Stimulated activated CD4-positive, alpha-beta T cell treated with anti-CD3 and anti-CD28 coated beads, Interleukin-1b, Interleukin-23, amount 100 ng/mL, for 1 hour (primary cell): ENCODE data around the gene POP5.
"Not testable (repeated sequence)": the region's sequence is repeated elsewhere in the genome, so short reads cannot be mapped to it uniquely, and the experiment has no call there.

Source experiments
- DNase-seq, 2 donors: peaks; one replicate each; pipeline ENCODE4 v3.0.0-alpha.2; 2020; ENCODE audit warnings: low read depth in 2 of 2

Gene POP5, protein sequence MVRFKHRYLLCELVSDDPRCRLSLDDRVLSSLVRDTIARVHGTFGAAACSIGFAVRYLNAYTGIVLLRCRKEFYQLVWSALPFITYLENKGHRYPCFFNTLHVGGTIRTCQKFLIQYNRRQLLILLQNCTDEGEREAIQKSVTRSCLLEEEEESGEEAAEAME

GRCh38 chr12:120580787-120581723 is at the start of gene POP5:
Gene POP5 (minus strand): TSS chr12:120581402. CDS start chr12:120581362, 40 bp downstream.
- peak; percentile 78 to 81 for DNase-seq

DNA sequence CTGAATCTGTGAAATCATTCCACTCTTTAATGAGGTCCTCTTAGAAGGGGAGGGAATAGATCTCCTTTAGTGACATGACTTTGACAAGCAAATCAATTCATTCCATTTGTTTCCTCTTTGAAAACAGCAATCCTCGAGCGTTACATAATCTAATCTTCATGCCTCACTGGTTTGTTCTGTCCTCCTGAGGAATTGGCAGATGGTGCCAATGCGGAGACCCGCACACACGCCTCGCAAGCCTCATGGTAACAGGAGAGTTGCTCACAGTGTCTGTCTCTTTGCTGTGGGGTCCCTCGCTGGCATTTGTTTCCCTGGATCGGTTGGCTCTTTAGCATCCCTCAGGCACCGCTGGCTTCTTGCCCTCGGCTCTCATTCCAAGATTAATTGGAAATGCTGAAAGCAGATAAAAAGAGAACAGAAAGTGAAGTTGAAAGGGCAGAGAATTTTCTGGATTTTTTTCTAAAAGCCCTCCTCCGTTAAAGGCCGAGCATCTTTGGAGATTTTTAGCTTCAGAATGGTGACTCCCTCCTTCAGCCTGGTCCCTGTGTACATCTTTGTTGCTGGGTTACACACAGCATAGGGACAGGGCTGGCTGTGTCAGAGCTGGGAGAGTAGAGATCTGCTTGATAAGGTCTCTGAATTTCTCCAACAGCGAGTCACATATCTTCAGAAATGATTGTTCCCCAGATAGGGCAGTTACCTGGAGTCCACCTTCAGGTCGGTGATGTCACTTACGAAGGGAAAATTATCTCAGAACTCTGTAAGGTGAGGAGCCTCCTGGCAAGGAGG is 49.1 kb upstream of the POP5 start:
- no peak for DNase-seq

DNA sequence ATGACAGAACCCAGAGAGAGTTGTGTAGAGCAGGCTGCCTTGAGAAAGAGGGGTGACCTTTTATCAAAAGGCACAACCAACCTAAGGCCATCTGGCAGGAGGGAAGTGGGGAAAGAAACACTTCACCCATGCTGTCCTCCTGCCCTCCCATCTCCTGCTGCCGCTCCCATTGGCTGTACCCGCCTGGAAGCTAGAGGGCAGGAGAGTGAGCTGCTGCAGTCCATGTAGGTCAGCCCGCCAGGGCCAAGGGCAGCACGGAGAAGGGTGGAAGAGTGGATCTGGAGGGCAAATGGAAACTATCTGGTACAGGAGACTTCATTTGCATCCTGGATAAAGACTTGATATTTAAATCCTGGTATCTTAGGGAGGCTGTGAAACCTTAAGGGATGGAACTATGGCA is 47.7 kb upstream of the POP5 start:
- no peak for DNase-seq

DNA sequence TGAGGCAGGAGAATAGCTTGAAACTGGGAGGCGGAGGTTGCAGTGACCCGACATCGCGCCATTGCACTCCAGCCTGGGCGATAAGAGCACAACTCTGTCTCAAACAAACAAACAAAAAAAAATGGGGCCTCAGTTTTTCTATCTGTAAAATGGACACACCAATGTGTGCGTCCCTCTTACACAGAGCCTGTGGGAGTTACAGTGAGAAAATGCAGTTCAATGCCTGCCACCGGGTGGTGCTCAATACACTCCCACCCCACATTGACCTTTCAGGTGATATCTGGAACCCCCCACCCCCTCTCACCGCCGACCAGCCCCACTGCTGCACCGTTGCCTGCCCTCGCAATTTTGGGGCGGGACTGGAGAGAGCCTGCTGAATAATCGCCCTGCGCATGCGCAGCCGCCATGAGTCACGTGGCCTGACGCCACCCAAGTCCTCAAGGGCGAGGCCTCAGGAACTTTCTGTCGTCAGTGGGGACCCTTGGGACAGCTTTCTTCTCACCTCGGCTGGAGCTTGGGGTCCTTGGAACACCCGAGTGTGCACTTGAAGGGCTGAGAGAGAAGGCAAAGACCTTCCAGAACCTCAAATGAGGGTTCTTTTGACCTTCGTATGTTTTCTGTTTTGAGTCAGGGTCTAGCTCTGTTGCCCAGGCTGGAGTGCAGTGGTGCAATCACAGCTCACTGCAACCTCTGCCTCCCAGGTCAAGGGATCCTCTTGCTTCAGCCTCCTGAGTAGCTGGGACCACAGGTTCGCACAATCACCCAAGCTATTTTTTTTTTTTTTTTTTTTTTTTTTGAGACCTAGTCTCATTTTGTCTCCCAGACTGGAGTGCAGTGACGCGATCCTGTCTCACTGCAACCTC is 44.6 kb upstream of the POP5 start:
- DNase-seq = no peak

- DNase-seq = no peak
Observed at GRCh38 chr12:120620624-120621023, 39.4 kb upstream of the POP5 start.

- no peak for DNase-seq
Observed at GRCh38 chr12:120618954-120619615, 37.9 kb upstream of the POP5 start.

GRCh38 chr12:120617767-120618166 is 36.6 kb upstream of the POP5 start:
- not testable (repeated sequence) for DNase-seq

DNA sequence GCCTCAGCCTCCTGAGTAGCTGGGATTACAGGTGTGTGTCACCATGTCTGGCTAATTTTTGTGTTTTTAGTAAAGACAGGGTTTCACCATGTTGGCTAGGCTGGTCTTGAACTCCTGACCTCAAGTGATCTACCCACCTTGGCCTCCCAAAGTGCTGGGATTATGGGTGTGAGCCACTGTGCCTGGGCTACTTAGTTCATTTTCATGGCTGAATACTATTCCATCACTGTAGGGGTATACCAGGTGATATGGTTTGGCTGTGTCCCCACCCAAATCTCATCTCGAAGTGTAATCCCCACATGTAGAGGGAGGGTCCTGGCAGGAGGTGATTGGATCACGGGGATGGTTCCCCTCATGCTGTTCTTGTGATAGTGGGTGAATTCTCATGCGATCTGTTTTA is 36.0 kb upstream of the POP5 start:
- DNase-seq = not testable (repeated sequence)

DNA sequence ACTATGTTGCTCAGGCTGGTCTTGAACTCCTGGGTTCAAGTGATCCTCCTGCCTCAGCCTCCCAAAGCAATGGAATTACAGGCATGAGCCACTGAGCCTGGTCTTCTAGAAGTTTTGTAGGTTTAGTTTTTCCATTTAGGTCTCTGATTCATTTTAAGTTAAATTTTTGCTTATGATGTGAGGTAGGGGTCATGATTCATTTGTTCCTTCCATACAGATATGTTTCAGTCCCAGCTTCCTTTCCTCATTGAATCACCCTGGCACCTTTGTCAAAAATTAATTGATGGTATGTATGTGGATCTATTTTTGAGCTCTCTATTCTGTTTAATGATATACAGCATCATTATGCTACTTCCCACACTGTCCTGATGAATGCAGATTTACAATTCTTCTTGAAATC is 33.6 kb upstream of the POP5 start:
- DNase-seq = no peak

- DNase-seq = not testable (repeated sequence)
Observed at GRCh38 chr12:120611534-120611933, 30.3 kb upstream of the POP5 start.

- no peak for DNase-seq
Observed at GRCh38 chr12:120610560-120610959, 29.4 kb upstream of the POP5 start.

- DNase-seq = not testable (repeated sequence)
Observed at GRCh38 chr12:120602416-120602815, 21.2 kb upstream of the POP5 start.

GRCh38 chr12:120599672-120600552 is 18.7 kb upstream of the POP5 start:
- DNase-seq = no peak

- no peak for DNase-seq
Observed at GRCh38 chr12:120598674-120599463, 17.7 kb upstream of the POP5 start.

DNA sequence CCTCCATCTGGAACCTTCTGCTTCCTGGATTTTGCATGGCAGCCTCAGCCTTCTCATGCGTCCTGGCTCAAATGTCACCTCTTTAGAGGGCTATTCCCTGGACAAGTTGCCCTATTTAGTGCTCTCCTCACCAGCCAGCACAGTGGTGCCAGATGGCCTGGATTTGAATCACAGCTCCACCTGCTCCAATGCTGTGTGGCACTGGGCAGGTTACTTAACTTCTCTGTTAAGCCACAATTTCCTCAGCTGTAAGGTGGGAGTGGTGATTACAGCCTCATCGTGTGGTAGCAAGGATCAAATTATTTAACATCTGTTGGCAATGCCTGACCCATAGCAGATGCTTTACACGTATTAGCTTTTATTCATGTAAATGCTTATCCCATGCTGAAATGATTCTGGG is 16.7 kb upstream of the POP5 start:
- DNase-seq = no peak

DNA sequence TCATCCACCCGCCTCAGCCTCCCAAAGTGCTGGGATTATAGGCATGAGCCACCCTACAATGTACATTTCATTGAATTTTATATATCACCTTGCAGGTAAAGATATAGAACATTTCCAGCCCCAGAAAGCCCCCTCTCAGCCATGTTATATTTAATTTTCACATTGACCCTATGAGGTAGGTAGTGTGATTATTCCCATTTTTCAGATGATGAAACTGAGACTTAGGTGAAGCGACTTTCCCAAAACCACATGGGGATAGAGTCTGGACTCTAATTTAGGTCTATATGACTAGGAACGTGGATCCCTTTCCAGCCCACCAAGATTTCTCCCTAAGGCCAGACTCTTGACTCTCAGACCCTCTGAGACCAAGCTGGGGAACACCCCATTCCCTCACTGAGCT is 15.7 kb upstream of the POP5 start:
- no peak for DNase-seq

GRCh38 chr12:120592121-120593049 is 11.2 kb upstream of the POP5 start:
- no peak for DNase-seq
